GM18870 (cell line): ENCODE measurements around the gene IMP4.
A peak's percentile ranks its signal among the peaks of the same experiment; 100 is the strongest.

Experiments used
- ATAC-seq: cut with Tn5 transposase; IDR thresholded peaks from one replicate; pipeline ENCODE4 v1.9.1; 2021; ENCODE audit warnings: moderate library complexity; ENCODE audit not compliant: unreplicated experiment

The IMP4 gene

DNA sequence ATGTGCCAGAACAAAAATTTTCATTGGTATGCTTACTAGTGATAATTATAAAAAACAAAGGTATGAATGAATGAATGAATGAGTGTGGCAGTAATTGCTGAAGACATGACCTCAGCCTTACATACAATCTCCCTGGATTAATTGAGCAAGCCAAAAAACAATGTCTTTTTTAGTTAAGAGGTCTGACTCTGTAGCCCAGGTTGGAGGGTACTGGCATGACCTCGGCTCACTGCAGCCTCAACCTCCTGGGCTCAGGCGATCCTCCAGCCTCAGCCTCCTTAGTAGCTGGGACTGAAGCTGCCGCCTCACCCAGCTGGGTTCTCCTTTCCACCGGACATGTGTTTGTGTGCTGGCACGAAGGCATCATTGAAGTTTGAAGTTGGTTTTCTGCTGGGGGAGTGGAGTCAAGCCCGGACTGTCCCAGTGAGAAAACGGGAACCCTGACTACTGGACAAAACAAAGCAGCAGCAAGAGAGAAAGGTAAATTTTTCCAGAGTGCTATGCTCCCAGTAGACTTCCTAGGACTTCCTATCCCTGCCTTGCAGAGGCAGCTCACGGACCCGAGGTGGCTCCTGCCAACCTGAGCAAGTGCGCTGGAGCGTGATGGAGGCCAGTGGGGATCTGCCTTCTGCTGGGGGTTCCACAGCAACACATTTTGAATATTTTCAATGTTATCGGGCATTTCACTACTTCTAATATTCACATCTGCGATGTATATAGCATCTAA, 6.4 kb upstream of the IMP4 start:
- ATAC-seq = no peak

DNA sequence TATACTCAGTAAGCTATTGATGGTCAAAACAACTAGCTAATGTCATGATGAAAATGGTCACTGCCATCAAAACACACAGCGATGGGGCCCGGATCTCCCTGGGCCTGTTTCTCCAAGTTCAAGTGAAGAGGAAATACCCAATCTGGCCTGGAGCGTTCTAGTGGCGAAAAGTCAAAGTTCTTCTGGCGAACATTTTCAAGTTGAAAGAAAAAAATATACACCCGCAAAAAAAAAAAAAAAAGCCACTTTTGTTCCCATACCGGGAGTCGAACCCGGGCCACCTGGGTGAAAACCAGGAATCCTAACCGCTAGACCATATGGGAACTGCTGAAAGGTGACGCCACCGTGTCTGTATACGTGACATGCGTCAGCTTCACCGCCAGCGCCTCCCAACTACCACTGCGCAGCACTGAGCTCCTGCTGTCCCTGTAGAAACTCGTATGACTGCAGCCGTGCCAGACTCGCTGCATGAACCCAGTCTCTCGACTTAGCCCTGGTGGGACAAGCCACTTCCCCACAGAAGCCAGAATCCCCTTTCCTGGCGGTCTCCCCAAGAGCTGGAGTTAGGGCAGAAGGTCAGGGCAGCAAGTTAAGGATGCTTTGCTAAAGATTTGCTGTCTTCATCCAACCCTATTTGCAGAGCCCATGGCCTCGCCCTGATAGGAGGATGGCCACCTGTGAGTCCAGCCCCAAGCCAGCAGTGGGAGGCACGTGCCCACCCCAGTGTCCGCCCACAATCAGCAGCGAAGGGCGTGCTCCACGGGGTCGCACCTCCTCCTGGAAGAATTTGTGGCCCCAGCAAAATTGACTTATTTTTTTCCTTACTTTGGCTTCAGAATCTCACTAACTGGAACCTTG, 5.6 kb upstream of the IMP4 start:
- no peak for ATAC-seq

DNA sequence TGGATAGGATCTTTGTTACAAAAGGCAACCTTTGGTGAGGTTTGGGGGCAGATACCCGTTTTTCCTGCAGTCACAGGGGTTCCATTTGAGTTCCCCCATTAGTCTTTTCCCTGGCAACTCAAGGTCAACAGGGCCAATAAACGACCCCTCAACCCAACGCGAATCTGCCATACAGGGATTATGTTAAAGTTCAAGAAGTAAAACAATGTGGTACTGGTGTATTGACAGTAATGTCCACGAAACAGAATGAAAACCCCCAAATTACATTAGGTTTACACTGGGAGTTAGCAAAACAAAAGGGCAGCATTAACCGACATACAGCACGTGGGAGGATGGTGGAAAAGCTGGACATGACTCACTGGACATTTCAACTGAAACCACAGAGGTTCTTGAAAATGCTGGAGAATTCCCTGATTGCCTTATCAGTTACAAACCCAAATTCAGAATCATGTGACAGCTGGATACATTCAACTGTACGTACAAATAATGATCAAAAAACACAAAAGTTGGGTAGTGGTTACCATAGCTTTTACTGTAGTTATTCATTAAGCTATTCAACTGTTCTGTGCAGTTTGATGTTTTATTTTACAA, 4.9 kb upstream of the IMP4 start:
- ATAC-seq = no peak

DNA sequence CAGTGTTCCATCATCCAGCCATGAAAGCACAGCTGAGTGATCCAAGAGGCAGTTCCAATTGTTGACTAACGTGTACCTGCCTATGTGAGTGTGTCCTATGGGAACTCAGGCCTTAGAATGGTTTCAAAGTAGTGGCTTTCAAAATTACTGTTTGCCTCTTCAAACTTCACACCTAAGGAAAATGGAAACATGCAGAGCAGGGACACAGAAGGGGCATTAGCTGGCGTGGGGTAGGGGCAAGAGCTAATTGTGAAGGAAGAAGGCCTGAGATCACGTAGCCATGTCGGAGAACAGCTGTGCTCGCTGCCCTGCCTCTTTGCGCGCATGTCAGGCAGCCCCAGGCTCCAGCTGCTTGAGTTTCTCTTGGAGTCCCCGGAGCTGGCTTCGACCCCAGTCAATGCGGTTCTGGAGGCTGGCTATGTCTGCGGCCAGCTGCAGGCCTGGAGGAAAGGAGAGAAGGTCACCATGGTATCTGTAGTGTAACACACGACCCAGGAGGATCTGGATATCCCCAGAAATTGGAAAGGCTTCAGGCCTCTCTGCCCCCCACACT, 3.8 kb upstream of the IMP4 start:
- no peak for ATAC-seq

DNA sequence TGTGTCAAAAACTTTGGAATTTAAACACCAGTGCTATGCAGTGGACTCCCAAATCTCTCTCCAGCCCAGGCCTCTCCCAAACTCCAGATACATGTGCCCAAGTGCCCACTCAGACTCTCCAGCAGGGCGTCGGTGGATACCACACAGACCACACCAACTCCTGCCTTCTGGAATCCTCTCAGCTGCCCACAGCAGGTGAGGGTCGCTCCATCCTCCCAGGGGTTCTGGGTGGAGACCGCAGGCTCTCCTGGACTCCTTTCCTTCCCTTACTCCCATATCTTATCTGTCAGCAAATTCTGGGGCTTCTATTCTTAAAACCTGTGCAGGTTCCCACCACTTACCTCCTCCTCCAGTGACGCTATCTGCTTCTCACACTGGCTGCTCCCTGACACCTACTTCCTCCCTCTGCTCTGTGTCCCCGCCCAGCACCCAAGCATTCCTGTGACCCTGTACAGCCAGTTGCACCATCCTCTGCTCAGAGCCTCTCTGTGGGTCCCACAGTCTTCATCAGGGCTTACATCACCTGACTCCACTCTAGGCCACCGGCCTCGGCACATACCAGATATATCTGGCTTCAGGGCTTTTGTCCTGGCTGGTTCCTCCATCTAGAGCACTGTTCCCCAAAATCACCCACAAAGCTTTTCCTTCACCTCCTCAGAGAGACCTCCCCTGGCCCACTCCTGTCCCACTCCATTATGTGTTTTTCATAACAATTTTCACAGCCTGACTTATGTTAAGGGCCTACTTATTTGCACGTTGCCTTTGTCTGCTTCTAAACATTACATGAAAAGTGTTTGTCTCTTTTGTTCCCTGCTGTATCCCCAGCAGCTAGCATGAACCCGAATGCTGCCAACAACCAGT, 2.6 kb upstream of the IMP4 start:
- no peak for ATAC-seq

DNA sequence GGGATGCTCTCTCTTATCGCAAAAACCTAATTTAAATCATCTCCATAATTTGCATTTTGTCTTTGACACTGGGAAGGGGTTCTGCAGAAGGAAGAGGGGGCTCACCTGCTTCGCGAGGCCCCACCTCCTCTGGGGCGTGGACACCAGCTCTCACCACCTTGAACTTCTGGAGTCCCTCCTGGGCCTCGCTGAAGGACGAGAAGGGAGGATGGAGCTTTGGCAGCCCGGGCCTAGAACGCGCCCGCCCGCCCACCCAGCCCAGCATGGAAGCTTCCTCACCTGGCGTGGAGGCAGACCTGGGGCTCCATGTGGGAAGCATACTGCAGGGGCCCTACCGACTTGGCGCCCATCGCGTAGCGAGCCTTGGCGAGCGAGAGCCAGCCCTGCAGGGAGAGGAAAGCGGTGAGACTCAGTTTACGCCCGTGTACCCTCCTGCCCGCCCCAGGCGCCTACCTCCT, 1.1 kb upstream of the IMP4 start:
- ATAC-seq = peak; percentile 8

DNA sequence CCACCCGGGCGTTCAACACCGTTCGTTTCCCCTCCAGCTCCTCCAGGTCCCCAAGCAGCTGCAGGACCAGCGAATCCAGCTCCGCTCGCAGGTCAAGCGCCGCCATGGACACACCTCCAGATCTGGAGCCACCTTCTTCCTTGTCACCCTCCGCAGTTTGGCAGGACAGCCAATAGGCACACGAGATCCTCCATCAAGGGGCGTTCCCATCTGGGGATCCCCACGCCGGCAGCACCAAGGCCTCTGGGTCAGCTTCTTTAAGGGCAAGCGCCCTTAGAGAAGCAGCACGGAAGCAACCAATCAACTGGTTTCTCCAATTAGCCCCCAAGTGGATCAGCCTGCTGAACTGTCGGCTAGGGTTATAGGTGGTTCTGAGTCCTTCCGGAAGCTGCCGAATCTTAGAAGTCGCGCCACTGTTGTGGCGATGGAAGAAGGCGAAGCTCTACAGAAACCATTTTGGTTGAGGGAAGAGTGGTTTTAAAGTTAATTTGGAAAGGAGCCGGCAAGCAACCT, 621 bp upstream of the IMP4 start:
- peak; percentile 84 for ATAC-seq

DNA sequence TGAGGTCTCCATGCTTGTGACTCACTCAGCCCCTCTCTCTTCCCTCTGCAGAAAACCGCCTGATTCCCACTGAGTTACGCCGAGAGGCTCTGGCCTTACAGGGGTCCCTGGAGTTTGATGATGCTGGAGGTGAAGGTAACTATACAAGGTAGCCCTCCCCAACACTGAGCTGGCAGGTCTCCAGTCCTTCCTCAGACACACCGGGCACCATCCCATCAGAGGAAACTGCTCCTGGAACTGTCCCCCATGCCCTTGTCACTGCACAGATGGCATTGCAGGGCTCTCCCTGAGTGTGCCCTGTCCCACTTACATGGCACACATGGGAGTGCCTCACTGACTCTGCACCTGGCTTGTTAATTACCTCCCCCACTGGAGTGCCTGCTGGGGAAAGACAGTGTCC, 1.9 kb downstream of the IMP4 start:
- no peak for ATAC-seq

DNA sequence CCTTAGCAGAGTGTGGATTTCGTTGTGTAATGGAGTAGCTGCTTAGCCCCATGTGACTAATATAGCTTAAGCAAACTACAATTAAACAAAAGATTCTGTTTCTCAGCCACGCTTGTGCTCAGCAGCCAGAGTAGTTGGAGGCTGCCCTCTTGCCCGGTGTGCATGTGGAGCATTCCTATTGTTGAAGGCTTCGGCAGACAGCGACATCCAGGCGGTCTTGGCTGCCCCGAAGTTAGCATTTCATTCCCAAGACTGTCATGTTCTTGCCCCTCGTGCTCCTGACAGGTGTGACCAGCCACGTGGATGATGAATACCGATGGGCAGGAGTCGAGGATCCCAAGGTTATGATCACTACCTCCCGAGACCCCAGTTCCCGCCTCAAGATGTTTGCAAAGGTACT, 2.4 kb downstream of the IMP4 start:
- ATAC-seq = no peak

DNA sequence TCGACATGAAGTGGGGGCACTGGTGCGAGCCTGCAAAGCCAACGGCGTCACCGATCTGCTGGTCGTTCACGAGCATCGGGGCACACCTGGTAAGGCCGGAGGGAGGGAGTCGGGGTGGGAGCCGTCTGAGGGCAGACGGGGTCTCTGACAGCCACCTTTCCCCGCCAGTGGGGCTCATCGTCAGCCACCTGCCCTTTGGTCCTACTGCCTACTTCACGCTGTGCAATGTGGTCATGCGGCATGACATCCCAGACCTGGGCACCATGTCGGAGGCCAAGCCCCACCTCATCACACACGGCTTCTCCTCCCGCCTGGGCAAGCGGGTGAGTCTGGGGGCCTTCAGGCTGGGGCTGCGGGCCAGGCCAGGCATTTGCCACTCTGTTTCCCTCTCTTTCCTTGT, 2.9 kb downstream of the IMP4 start:
- no peak for ATAC-seq

DNA sequence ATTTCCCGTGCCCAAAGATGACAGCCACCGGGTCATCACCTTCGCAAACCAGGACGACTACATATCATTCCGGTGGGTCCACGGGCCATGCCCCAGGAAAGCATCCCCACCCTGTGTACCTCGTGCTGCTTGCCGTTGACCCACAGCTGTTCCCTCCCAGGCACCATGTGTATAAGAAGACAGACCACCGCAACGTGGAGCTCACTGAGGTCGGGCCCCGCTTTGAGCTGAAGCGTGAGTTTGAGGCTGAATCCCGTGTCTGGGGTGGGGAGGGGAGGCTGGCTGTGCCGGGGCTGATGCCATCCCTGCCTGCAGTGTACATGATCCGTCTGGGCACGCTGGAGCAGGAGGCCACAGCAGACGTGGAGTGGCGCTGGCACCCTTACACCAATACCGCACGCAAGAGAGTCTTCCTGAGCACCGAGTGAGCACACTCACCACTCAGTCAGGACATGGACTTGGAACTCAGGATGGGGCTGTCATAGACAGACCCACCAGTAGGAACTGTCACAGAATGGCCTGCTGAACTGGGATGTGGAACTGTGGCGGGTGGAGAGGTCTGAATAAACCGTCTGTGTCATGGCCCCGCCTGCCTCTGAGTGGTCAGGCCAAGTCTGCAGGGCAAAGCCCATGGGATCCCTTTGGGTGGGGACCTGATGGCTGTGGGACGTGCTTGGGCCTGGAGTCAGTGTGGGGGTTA, 3.5 kb downstream of the IMP4 start:
- ATAC-seq = no peak

DNA sequence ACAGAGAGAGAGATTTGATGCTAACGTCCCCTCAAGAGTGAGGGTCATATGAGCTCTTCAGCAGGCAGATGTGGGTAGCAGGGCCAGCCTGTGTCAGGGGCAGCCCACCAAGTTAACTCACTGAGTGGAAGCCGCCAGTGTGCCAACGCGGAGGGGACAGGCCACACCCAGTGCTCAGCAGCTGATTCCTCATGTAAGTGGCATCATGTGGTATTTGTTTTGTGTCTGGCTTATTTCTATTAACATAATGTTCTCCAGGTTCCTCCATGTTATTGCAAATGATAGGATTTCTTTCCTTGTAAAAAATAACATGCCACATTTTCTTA, 4.0 kb downstream of the IMP4 start:
- ATAC-seq = no peak

DNA sequence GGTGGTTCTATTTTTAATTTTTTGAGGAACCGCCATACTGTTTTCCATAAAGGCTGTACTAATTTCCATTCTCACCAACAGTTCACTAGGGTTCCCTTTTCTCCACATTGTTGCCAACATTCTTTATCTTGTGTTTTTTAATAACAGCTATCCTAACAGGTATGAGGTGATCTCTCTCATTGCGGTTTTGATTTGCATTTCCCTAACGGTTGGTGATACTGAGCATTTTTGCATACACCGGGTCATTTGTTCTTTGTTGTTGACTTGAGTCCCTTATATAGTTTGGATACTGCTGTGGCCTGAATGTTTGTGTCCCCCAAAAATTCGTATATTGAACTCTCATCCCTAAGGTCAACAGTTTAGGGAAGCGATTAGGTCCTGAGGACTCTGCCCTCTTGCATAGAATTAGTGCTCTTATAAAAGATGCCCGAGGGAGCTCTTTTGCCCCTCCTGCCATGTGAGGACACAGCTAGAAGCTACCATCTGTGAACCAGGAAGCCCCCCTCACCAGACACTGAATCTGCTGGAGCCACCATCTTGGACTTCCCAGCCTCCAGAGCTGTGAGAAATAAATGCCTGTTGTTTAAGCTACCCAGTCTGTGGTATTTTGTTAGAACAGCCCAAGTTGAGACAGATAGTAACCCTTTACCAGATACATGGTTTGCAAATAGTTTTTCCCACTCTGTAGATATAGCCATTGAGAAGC, 4.7 kb downstream of the IMP4 start:
- no peak for ATAC-seq

DNA sequence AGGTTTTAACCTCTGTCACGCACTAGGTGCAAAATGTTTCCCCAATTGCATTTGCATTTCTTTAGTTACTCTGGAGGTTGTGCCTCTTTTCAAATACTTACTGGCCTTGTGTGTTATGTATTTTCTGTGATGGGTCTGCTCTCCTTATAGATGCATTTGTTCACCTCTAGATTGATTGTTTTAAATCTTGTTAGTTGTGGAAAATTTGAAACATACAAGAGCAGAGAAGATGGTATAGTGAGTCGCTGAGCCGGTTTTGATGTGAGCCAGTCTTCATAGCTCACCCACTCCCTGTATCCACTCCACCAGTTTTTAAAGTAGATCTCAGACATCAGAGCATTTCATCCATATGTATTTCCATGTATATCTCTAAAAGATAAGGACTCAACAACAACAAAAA, 6.5 kb downstream of the IMP4 start:
- ATAC-seq = no peak

DNA sequence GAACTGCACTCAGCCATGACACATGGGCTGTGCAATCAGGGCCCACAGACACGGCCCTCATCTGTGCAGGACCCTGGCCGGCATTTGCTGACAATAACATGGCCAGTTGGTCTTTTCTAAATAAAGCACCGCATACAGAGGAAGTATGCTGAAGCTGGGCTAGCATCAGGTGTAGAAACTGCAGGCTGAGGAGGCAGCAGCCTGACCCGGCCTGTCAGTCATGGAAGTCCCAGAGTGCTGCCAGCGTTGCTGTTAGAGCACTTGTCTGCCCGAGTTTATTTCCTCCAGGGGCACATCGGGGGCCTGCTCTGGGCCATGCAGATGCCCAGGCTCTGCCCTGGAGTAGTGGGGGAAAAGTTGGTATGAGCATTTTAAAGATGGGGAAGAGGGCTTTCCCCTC, 9.0 kb downstream of the IMP4 start:
- ATAC-seq = no peak

DNA sequence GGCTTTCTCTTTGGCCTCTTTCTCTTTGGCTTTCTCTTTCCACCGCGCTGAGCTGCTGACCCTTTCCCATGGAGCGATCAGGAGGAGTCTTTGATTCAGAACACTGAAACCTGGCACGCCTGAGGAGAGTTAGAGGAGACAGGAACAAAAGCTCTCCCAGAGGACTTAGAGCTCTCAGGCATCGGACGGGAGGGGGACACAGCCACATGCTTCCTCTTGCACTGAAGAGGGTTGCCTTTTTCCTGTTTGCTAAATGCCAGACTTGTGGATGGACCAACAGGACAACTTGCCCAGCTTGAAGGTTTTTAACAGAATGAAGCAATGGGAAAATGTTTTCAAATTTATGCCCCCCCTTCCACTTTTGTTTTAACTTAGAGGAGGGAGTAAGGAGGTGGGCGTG, 9.5 kb downstream of the IMP4 start:
- no peak for ATAC-seq

DNA sequence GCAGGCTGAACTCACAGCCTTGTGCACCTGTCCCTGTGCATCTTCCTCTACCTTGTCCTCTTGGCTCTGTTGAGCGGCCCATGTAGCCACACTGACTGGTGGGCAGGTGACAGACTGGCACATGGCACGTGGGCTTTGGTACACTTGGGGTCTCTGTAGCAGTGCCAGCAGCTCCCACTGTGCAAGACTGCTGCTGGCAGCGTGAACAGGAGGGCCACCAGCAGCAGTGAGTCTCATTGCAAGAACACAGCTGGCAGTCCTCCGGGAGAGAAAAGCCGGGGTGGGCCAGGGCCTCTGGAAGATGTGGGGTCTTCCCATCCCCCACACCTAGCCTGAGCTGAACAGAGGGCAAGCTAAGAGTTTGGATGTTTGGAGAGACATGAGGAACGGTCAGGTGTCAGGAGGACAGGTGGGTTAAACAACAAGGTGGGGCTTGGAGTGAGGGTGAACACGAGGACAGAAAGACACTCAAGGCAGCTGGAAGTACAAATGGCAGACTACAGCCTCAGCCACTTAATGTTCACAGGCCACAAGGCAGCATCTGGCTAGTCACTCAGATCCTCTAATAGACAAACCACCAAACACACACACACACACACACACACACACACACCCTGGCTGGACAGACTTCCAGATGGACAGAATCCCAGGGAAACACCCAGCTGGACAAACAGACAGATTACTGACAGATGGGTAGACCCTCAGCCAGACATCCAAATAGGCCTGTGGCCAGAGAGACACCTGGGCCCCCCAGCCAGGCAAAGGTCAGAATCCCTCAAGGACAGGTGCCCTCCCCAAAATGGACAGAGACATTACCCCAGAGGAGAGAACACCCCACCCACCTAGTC, 10.8 kb downstream of the IMP4 start:
- ATAC-seq = no peak

DNA sequence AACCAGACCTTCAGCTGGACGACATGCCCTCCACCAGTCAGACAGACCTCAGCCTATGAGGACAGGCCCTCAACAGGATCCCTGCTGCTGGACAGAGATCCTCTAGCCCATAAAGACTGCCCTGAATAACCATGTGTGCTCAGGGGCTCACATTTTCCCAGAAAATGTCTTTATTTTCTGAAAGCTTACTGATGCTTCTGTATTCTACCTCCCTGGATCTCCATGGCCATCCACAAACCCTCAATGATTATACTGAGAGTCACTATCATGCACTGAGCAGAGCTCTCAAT, 11.4 kb downstream of the IMP4 start:
- no peak for ATAC-seq

DNA sequence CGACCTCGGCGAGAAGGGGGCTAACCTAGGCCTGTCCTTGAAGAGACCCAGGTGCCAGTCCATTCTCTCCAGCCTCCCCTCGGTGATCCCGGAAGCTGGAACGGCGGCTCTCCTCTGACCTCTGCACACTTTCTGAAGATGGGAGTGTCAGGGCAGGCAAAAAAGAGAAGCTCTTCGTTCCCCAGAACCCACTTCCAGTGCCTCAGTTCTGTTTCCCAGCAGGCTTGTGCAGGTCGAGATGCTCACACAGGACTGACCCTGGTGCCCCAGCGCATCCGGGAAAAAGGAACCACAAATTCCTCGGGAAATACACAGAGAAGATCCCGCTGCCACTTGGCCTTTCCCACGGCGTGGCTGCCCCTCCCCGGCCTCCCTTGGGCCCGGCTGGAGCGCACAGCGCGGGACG, 12.5 kb downstream of the IMP4 start:
- ATAC-seq = no peak
